GM12878 (cell line): ENCODE measurements around the gene NFASC. TPM values are rescaled to one million over a fixed set of nuclear protein-coding genes. Genes with fewer than 3 reads are reported as not detected.

Experiments
- ATAC-seq: fragments of 200-7000 bp; cut with Tn5 transposase; 3 replicates; pipeline ENCODE4 v1.9.1; 2020; ENCODE audit warnings: mild to moderate bottlenecking, moderate library complexity
- BruUV-seq: library from RNA; stranded (reverse); fragments of 400-500 nt; replicated peaks from 2 replicates; lab custom pipeline; 2021; lab: Mats Ljungman, UMichigan
- CTCF ChIA-PET: fragments of 300-600 bp; sonication (Branson Sonifier 250); formaldehyde crosslinking; extraction: SDS; loops from one replicate; lab custom pipeline; 2021; ENCODE audit warnings: inconsistent platforms; lab: Yijun Ruan, JAX
- POLR2A ChIA-PET: fragments of 350-600 bp; formaldehyde crosslinking; extraction: SDS; loops from one replicate; lab custom pipeline; 2021; ENCODE audit warnings: inconsistent platforms; lab: Charles Lee
- RAD21 ChIA-PET: fragments of 300-600 bp; sonication (Branson Sonifier 250); formaldehyde crosslinking; loops from one replicate; lab custom pipeline; 2023; ENCODE audit warnings: antibody characterized with exemption; ENCODE audit not compliant: unreplicated experiment; lab: Charles Lee
- SMC1A ChIA-PET: fragments of 300-600 bp; sonication (Branson Sonifier 250); formaldehyde crosslinking; loops from one replicate; lab custom pipeline; 2023; ENCODE audit not compliant: unreplicated experiment, uncharacterized antibody; lab: Charles Lee
- DNase-seq: peaks from one replicate; pipeline ENCODE4 v3.0.0-alpha.2; 2011; ENCODE audit warnings: low read depth, low spot score
- FAIRE-seq: peaks from 3 replicates; lab custom pipeline; 2011; peaks lifted over from hg19 to GRCh38; lab: Jason Lieb, UNC
- H2AFZ ChIP-seq: 2 replicates; pipeline ENCODE4 v1.6.0; 2011; ENCODE audit warnings: low read depth, low read length, control low read depth; ENCODE audit not compliant: control insufficient read depth
- H3K27ac ChIP-seq: 2 replicates; pipeline ENCODE4 v1.5.1; 2011; ENCODE audit warnings: control low read depth; ENCODE audit not compliant: control insufficient read depth, insufficient read depth
- H3K27me3 ChIP-seq, 2 experiments: replicated peaks in 1 of 2; 2 replicates each; pipeline versions ENCODE4 v1.6.0 to v1.6.1; 2011; ENCODE audit warnings: low read length in 1 of 2; ENCODE audit not compliant: control insufficient read depth in 2 of 2, insufficient read depth in 2 of 2
- H3K36me3 ChIP-seq, 2 experiments: 2 replicates each; pipeline ENCODE4 v1.5.1; 2011; ENCODE audit warnings: low read length in 1 of 2; ENCODE audit not compliant: control insufficient read depth in 2 of 2, insufficient read depth in 2 of 2
- H3K4me1 ChIP-seq: 2 replicates; pipeline ENCODE4 v1.6.1; 2011; ENCODE audit warnings: mild to moderate bottlenecking, low read length, moderate library complexity, mixed read lengths; ENCODE audit not compliant: control insufficient read depth, insufficient read depth
- H3K4me2 ChIP-seq: 2 replicates; pipeline ENCODE4 v1.6.0; 2011; ENCODE audit warnings: control low read depth; ENCODE audit not compliant: control insufficient read depth, insufficient read depth
- H3K4me3 ChIP-seq: fragments of 200-600 bp; sonication (generic); 2 replicates; pipeline ENCODE4 v1.5.1; 2016
- H3K79me2 ChIP-seq: 2 replicates; pipeline ENCODE4 v1.6.0; 2011; ENCODE audit warnings: low read length; ENCODE audit not compliant: control insufficient read depth, insufficient read depth
- H3K9ac ChIP-seq: 2 replicates; pipeline ENCODE4 v1.8.0; 2011; ENCODE audit warnings: low read length, control low read depth, mixed read lengths; ENCODE audit not compliant: control insufficient read depth, insufficient read depth
- H3K9me3 ChIP-seq: replicated peaks from 3 replicates; pipeline ENCODE4 v1.5.1; 2011; ENCODE audit warnings: mild to moderate bottlenecking, low read length; ENCODE audit not compliant: control insufficient read depth, insufficient read depth
- H4K20me1 ChIP-seq: 2 replicates; pipeline ENCODE4 v1.6.0; 2011; ENCODE audit not compliant: control insufficient read depth, insufficient read depth
- DPF2 ChIP-seq: fragments of 450-650 bp; IDR thresholded peaks from 2 replicates; pipeline ENCODE4 v1.6.1; 2017; ENCODE audit warnings: mild to moderate bottlenecking
- FOXM1 ChIP-seq: IDR thresholded peaks from 2 replicates; pipeline ENCODE4 v1.6.1; 2012; ENCODE audit warnings: low read depth, mild to moderate bottlenecking, inconsistent platforms, low read length, moderate library complexity
- ZBED1 ChIP-seq: IDR thresholded peaks from 2 replicates; pipeline ENCODE4 v1.6.1; 2016; ENCODE audit warnings: borderline replicate concordance
- ZZZ3 ChIP-seq: IDR thresholded peaks from 2 replicates; pipeline ENCODE4 v1.6.1; 2011; ENCODE audit warnings: low read depth; ENCODE audit not compliant: control insufficient read depth, insufficient read length
- WGBS: methylation state at CpG from one replicate; pipeline ENCODE4 v1.1.6; 2016; ENCODE audit warnings: low lambda C conversion rate; ENCODE audit not compliant: insufficient replicate concordance, insufficient coverage; ENCODE audit errors: missing lambda C conversion rate; 5-methylcytosine and 5-hydroxymethylcytosine counted together
- in situ Hi-C: fragments of 300-500 bp; cut with MboI; formaldehyde crosslinking; loops from 9 replicates; pipeline ENCODE4 v1.14.3; 2018; ENCODE audit warnings: mixed read lengths
- intact Hi-C: fragments of 100-400 bp; cut with micrococcal nuclease; formaldehyde crosslinking; loops from one replicate; pipeline ENCODE4 v1.14.2; 2022; ENCODE audit not compliant: unreplicated experiment
- polyA plus RNA-seq, 11 experiments: library from polyadenylated mRNA; depleted of rRNA in 4 of 11; unstranded in 6 of 11; stranded (reverse) in 5 of 11; fragments of >200 nt; fragmentation: Nextera tagmentation in 4 of 11; fragmentation: Illumina TruSeq in 1 of 11; extraction: Ambion mirVana in 4 of 11; extraction: Trizol in 1 of 11; gene quantifications; 1 replicate in 1 of 11; 2 replicates in 10 of 11; pipeline versions ENCODE4 v1.2.1 to v1.2.3, GENCODE V29; 2011 to 2016; ENCODE audit warnings: inconsistent platforms in 2 of 11, missing spikeins in 2 of 11, low read depth in 1 of 11
- total RNA-seq, 4 experiments: library from RNA; depleted of rRNA in 3 of 4; stranded (reverse); fragments of >200 nt in 3 of 4; fragmentation: Illumina TruSeq in 1 of 4; extraction: Trizol in 1 of 4; gene quantifications; 2 replicates each; pipeline versions ENCODE4 v1.2.1 to v1.2.3, GENCODE V29; 2013 to 2021
- TF ChIP-seq, protein P1 (sequence below): fragments of 450-650 bp; formaldehyde crosslinking; IDR thresholded peaks from 2 replicates; pipeline ENCODE4 v1.4.0; 2020; ENCODE audit warnings: mild to moderate bottlenecking, moderate library complexity
- TF ChIP-seq, protein P2 (sequence below): fragments of 450-650 bp; IDR thresholded peaks from 2 replicates; pipeline ENCODE4 v1.6.1; 2016; ENCODE audit warnings: mild to moderate bottlenecking
- TF ChIP-seq, protein P3 (sequence below): IDR thresholded peaks from 2 replicates; pipeline ENCODE4 v1.6.1; 2012; ENCODE audit warnings: improper control_type of control experiment, low read depth, low read length; ENCODE audit not compliant: insufficient replicate concordance
- TF ChIP-seq, protein P4 (sequence below): fragments of 450-650 bp; conservative IDR thresholded peaks from 2 replicates; pipeline ENCODE4 v1.6.1; 2017; ENCODE audit warnings: mild to moderate bottlenecking, moderate library complexity

Gene NFASC
- total and polyA plus RNA-seq, 10 of the 15 experiments (the other 5 are each of a cell fraction or from before 2014, with no cell fraction given): 0.04 to 0.31 (median 0.12) TPM; not detected in 4

DNA sequence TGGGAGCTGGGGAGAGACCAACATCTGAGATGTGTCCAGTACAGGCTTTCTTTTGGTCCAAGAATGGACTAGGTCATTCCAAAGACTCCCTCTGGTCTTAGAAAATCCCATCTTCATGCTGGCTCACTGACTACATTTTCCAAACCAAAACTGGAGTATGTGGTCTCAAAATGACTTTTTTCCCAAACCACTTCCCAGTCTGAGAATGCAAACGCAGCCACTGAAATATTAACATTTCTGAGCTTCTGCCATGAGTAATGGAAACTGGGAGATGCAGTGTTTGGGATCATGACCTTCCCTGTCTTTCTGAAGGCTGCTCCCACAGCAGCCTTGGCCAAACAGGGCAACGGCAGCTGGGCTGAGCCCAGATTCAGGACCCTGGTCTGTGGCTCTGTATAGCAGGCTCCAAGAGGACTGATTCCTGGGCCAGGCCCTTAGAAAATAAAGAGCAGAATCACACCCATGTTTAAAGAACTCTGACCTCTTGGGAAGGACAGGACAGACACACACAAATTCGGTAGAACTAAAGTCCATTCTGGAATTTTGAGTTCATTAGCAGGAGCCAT is 110.3 kb downstream of the NFASC start:
- Histone ChIP-seq H3K36me3 (no peaks in the 10 kb centered on the region), H3K4me2 (no peak overlapping the region), H3K27ac (no peak overlapping the region), H2AFZ (no peak overlapping the region), H3K4me1 (peaks cover 6% of the 10 kb centered on the region), H3K79me2 (no peaks in the 10 kb centered on the region), H3K9me3 (no peaks in the 10 kb centered on the region), H4K20me1 (no peaks in the 10 kb centered on the region), H3K4me3 (no peak overlapping the region), H3K9ac (no peak overlapping the region), H3K27me3 (peaks cover 0 to 2% of the 10 kb centered on the region in 2 experiments; a peak in 2 of 4 replicates)
- ATAC-seq (no peak), FAIRE-seq (no peak), DNase-seq (no peak)
- SMC1A ChIA-PET: no interaction called here
- CTCF ChIA-PET: interaction anchor here (2.6 kb wide), 1 partner anchor 81 kb away, joined by 24 read pairs; no protein-coding TSS in a partner anchor
- WGBS: 15% methylated on average over 3 of the region's 3 CpGs
- RAD21 ChIA-PET: interaction anchor here (1.9 kb wide), 1 partner anchor 8 kb away, joined by 5 read pairs; no protein-coding TSS in a partner anchor
- no TSS peak for BruUV-seq
- in situ Hi-C loops: no loop called here
- intact Hi-C loops: no loop called here
- POLR2A ChIA-PET: no interaction called here
- TF ChIP-seq, protein P1, sequence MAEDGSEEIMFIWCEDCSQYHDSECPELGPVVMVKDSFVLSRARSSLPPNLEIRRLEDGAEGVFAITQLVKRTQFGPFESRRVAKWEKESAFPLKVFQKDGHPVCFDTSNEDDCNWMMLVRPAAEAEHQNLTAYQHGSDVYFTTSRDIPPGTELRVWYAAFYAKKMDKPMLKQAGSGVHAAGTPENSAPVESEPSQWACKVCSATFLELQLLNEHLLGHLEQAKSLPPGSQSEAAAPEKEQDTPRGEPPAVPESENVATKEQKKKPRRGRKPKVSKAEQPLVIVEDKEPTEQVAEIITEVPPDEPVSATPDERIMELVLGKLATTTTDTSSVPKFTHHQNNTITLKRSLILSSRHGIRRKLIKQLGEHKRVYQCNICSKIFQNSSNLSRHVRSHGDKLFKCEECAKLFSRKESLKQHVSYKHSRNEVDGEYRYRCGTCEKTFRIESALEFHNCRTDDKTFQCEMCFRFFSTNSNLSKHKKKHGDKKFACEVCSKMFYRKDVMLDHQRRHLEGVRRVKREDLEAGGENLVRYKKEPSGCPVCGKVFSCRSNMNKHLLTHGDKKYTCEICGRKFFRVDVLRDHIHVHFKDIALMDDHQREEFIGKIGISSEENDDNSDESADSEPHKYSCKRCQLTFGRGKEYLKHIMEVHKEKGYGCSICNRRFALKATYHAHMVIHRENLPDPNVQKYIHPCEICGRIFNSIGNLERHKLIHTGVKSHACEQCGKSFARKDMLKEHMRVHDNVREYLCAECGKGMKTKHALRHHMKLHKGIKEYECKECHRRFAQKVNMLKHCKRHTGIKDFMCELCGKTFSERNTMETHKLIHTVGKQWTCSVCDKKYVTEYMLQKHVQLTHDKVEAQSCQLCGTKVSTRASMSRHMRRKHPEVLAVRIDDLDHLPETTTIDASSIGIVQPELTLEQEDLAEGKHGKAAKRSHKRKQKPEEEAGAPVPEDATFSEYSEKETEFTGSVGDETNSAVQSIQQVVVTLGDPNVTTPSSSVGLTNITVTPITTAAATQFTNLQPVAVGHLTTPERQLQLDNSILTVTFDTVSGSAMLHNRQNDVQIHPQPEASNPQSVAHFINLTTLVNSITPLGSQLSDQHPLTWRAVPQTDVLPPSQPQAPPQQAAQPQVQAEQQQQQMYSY (CRISPR knock-in tag): no peak
- TF ChIP-seq, protein P2, sequence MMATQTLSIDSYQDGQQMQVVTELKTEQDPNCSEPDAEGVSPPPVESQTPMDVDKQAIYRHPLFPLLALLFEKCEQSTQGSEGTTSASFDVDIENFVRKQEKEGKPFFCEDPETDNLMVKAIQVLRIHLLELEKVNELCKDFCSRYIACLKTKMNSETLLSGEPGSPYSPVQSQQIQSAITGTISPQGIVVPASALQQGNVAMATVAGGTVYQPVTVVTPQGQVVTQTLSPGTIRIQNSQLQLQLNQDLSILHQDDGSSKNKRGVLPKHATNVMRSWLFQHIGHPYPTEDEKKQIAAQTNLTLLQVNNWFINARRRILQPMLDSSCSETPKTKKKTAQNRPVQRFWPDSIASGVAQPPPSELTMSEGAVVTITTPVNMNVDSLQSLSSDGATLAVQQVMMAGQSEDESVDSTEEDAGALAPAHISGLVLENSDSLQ: no peak
- TF ChIP-seq DPF2 (no peak), ZZZ3 (no peak), ZBED1 (no peak), FOXM1 (no peak)
- TF ChIP-seq, protein P3, sequence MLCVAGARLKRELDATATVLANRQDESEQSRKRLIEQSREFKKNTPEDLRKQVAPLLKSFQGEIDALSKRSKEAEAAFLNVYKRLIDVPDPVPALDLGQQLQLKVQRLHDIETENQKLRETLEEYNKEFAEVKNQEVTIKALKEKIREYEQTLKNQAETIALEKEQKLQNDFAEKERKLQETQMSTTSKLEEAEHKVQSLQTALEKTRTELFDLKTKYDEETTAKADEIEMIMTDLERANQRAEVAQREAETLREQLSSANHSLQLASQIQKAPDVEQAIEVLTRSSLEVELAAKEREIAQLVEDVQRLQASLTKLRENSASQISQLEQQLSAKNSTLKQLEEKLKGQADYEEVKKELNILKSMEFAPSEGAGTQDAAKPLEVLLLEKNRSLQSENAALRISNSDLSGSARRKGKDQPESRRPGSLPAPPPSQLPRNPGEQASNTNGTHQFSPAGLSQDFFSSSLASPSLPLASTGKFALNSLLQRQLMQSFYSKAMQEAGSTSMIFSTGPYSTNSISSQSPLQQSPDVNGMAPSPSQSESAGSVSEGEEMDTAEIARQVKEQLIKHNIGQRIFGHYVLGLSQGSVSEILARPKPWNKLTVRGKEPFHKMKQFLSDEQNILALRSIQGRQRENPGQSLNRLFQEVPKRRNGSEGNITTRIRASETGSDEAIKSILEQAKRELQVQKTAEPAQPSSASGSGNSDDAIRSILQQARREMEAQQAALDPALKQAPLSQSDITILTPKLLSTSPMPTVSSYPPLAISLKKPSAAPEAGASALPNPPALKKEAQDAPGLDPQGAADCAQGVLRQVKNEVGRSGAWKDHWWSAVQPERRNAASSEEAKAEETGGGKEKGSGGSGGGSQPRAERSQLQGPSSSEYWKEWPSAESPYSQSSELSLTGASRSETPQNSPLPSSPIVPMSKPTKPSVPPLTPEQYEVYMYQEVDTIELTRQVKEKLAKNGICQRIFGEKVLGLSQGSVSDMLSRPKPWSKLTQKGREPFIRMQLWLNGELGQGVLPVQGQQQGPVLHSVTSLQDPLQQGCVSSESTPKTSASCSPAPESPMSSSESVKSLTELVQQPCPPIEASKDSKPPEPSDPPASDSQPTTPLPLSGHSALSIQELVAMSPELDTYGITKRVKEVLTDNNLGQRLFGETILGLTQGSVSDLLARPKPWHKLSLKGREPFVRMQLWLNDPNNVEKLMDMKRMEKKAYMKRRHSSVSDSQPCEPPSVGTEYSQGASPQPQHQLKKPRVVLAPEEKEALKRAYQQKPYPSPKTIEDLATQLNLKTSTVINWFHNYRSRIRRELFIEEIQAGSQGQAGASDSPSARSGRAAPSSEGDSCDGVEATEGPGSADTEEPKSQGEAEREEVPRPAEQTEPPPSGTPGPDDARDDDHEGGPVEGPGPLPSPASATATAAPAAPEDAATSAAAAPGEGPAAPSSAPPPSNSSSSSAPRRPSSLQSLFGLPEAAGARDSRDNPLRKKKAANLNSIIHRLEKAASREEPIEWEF: no peak
- TF ChIP-seq, protein P4, sequence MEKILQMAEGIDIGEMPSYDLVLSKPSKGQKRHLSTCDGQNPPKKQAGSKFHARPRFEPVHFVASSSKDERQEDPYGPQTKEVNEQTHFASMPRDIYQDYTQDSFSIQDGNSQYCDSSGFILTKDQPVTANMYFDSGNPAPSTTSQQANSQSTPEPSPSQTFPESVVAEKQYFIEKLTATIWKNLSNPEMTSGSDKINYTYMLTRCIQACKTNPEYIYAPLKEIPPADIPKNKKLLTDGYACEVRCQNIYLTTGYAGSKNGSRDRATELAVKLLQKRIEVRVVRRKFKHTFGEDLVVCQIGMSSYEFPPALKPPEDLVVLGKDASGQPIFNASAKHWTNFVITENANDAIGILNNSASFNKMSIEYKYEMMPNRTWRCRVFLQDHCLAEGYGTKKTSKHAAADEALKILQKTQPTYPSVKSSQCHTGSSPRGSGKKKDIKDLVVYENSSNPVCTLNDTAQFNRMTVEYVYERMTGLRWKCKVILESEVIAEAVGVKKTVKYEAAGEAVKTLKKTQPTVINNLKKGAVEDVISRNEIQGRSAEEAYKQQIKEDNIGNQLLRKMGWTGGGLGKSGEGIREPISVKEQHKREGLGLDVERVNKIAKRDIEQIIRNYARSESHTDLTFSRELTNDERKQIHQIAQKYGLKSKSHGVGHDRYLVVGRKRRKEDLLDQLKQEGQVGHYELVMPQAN: no peak
